22Rv1 (cell line): Measurements from ENCODE around the gene PCSK6.

Experiments used
- H3K27ac ChIP-seq: fragments of 450-650 bp; 2 replicates; pipeline ENCODE4 v1.5.1; 2017
- CTCF ChIP-seq: fragments of 450-650 bp; IDR thresholded peaks from 2 replicates; pipeline ENCODE4 v1.5.1; 2017; ENCODE audit warnings: mild to moderate bottlenecking
- ZFX ChIP-seq: fragments of 450-650 bp; IDR thresholded peaks from 2 replicates; pipeline ENCODE4 v1.6.1; 2017; ENCODE audit warnings: antibody characterized with exemption, borderline replicate concordance

Gene PCSK6

GRCh38 chr15:101535170-101535902 lies 45.8 kb upstream of the PCSK6 start:
- H3K27ac ChIP-seq, result no peak overlapping the region
- TF ChIP-seq CTCF (no peak), ZFX (no peak)

GRCh38 chr15:101534376-101534970 lies 45.0 kb upstream of the PCSK6 start:
- TF ChIP-seq CTCF (no peak), ZFX (no peak)
- no peak overlapping the region for H3K27ac ChIP-seq

DNA sequence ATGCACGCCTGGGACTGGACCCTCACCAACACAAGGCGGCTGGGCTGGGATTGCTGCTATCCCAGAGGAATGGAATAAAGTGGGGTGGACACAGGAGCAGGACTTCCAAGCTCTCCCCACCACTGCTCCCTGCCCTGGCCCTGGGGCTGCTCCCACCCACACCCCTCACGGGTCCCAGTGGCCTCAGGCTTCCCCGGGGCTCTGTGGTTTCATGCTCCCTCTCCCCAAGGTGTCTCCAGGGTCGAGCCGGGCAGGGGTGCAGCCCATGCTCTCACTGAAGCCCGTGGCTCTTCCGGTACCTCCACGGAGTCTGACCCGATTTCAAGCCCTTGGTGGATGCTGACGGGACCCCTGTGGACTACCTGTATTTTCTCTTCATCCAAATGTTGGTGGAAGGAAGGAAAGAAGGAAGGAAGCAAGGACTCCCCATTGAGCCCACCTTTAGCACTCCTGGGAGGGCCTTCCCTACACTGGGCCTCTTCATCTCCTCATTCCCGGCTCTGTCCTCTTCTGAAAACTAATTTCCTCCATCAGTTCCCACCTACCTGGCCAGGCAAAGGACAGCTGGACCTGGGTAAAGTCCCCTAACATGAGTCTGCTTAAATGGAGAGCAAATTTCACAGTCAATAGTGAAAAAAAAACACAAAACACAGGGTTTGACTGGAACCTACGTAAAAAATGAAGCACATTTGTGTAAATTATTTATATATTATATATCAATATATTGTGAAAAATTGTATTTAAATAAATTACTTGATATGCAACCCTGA lies 44.0 kb upstream of the PCSK6 start:
- H3K27ac ChIP-seq, result no peak overlapping the region
- TF ChIP-seq ZFX, result no peak

- no peak overlapping the region for H3K27ac ChIP-seq
- TF ChIP-seq ZFX, result no peak
- no peak for TF ChIP-seq CTCF
Measured at GRCh38 chr15:101532865-101533264, 43.4 kb upstream of the PCSK6 start.

DNA sequence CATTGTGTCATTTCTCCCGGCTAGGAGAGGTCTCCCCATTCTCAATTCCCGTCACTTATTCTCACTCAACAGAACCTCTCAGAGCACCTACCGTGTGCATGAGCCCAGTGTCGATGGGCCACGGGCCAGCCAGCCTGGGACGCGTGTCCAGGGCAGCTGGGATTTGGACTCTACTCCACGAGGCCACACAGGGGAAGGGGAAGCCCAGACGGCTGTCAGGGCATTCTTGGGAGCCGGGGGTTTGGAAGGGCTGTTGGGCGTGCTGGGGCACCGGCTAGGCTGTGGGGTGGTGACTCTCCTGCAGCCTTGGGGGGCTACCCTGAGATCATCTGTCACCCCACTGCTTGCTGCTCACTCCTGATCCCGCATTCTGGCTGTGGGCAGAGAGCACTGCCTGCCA lies 41.7 kb upstream of the PCSK6 start:
- TF ChIP-seq ZFX (no peak), CTCF (no peak)
- H3K27ac ChIP-seq, result no peak overlapping the region

GRCh38 chr15:101530224-101530958 lies 40.9 kb upstream of the PCSK6 start:
- TF ChIP-seq ZFX (no peak), CTCF (no peak)
- no peak overlapping the region for H3K27ac ChIP-seq

GRCh38 chr15:101528917-101529299 lies 39.4 kb upstream of the PCSK6 start:
- peak overlapping the region; percentile 78; the same call in 1 of the 2 replicates for H3K27ac ChIP-seq
- TF ChIP-seq CTCF (no peak), ZFX (no peak)
